NCI-H748 (cell line): ENCODE data around the gene PFDN4.

ENCODE experiments used
- DNase-seq: peaks from one replicate; lab custom pipeline; 2025; ENCODE audit not compliant: unreplicated experiment; lab: John Stamatoyannopoulos, UW

The PFDN4 gene

DNA sequence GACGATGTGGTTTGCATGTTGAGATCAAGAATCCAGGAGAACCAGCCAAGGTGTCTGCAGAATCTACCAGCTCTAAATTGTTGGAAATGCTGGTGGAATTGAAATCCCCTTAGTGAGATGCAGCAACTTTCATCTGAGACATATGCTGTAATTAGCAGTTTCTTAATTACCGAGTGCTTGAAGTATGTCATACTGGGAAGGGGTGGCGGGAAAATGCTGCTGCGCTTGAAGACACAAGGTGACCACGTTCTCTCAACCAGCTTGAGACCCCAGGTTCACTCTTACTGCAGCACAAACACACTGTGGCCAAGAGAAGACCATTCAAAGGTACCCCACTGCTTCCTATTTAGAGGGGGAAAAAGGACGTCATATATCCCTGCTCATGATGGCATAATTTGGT, 59.0 kb downstream of the PFDN4 start:
- no peak for DNase-seq

DNA sequence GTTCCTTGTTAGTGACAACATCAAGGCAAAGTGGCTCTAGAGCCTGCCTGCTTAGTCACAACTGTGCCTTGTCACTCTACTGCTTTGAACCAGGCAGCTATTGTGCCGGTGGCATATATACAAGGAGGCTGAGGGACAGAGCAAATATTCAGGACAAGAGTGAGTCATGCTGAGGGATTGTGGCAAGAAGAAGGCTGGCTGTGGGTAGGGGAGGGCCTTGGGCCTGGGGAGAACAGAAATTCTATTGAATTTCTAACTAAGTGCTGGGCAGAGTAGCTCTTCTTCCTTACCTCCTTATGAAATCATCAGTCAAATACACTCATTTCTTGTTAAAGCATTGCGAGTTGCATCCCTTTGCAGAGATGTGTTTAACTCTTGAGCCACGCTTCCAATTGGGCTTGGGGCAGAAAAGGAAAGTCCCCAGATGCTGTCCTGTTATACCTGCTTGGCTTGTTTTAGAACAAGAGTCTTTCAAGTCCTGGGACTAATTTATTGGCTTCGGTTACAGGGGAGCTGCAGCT, 59.7 kb downstream of the PFDN4 start:
- no peak for DNase-seq

DNA sequence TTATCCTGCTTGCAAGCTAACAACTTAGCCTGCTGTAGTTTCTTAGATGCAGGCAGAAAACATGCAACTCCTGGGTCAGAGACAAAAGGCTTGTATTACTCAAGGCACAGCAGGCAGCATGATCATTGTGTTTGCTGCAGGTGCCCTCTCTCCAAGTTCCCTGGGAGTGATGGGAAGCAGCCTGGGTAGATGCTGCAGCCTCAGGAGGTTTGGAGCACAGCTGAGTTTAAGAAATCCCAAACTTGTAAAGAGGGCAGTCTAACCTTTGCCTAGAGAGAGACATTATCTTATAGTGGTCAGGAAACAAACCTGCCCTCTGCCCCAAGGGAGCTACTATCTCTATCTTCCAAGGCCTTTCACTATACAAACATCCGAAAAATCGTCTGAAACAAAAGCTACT, 61.1 kb downstream of the PFDN4 start:
- no peak for DNase-seq
